GM10266 (cell line): ENCODE measurements around the gene SFMBT2.
A peak's percentile ranks its signal among the peaks of the same experiment; 100 is the strongest.
"Not testable (repeated sequence)": the region's sequence is repeated elsewhere in the genome, so short reads cannot be mapped to it uniquely, and the experiment has no call there.

Source experiments
- DNase-seq: peaks from one replicate; pipeline ENCODE4 v3.0.0; 2012; ENCODE audit errors: extremely low spot score
- CTCF ChIP-seq: IDR thresholded peaks from 2 replicates; pipeline ENCODE4 v1.5.1; 2012; ENCODE audit warnings: mild to moderate bottlenecking, low read depth; ENCODE audit not compliant: control insufficient read depth, insufficient read depth; ENCODE audit errors: missing control alignments

The SFMBT2 gene

GRCh38 chr10:7184660-7185366, 226.0 kb downstream of the SFMBT2 start:
- TF ChIP-seq CTCF, result no peak

GRCh38 chr10:7184116-7184515, 226.7 kb downstream of the SFMBT2 start:
- not testable (repeated sequence) for DNase-seq

More at GRCh38 chr10:7184660-7185366, 226.0 kb downstream of the SFMBT2 start:
- DNase-seq, result peak; percentile 48

- not testable (repeated sequence) for DNase-seq
These were observed 228.5 kb downstream of the SFMBT2 start for GRCh38 chr10:7182327-7182726.

GRCh38 chr10:7181420-7181819, 229.4 kb downstream of the SFMBT2 start:
- no peak for DNase-seq
- no peak for TF ChIP-seq CTCF

DNA sequence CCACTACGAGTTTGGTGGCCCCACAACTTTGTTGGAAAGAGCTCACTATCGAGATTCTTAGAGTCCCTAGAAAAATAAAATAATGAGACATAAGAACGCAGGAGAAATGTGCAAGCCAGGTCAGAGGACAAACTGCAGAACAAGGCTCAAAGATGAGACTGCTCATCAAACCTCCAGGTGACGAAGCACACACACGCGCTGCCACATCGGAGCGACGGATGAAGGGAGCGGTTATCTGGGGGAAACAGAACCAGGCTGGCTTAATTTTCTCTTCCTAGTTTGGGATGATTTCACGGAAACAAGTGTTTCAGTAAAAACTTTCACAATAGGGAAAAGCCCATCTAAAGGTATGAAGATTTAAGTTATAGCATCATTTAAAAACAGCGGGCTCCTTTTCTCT, 231.3 kb downstream of the SFMBT2 start:
- no peak for TF ChIP-seq CTCF
- DNase-seq, result no peak

DNA sequence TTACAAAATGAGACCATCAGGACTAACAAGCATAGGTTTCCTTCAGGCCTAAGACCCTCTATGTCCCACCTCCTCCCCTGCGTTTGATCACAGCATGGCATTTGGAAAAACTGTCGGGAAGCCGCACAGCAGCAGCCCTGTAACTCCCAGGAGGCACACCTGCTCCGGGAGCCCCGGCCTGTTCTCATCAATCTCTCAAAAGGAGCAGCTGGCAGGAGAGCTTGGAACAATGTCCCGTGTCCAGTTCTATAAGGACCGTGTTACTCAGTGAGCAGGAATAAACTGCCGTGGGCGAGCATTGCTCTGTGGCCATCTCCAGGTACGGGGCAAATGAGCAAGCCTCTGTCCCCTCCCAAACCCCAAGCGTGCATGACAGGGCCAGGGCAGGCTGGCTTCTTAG, 236.9 kb downstream of the SFMBT2 start:
- no peak for TF ChIP-seq CTCF
- no peak for DNase-seq

DNA sequence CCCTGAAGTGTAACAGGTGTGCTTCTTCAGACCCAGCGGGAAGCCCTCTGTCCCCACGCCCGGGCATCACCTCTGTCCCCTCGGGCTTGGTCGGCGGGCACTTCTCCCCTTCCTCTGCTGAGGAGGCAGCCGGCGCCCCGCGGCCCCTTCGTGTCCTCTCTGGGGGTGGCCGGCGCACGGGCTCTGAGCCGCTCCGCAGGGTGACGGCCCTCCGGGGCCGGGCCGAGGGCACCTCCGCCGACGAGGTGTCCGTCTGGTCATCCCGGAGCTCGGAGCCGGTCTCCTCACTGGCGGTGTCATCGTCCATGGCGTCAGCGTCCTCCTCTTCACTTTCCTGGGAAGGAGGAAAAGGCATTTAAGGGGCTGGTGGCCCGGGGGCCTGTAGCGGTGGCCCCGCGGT, 239.0 kb downstream of the SFMBT2 start:
- no peak for TF ChIP-seq CTCF
- no peak for DNase-seq

- TF ChIP-seq CTCF, result no peak
These were observed 240.1 kb downstream of the SFMBT2 start for GRCh38 chr10:7170626-7171322.

More at GRCh38 chr10:7170626-7171322, 240.1 kb downstream of the SFMBT2 start:
- no peak for DNase-seq
